Superior temporal gyrus (tissue), 1 donor: ENCODE data around the gene OSBPL5.

ENCODE experiments used
- DNase-seq: peaks from one replicate; pipeline ENCODE4 v3.0.0-alpha.2; 2016; ENCODE audit errors: extremely low spot score

Gene OSBPL5, protein sequence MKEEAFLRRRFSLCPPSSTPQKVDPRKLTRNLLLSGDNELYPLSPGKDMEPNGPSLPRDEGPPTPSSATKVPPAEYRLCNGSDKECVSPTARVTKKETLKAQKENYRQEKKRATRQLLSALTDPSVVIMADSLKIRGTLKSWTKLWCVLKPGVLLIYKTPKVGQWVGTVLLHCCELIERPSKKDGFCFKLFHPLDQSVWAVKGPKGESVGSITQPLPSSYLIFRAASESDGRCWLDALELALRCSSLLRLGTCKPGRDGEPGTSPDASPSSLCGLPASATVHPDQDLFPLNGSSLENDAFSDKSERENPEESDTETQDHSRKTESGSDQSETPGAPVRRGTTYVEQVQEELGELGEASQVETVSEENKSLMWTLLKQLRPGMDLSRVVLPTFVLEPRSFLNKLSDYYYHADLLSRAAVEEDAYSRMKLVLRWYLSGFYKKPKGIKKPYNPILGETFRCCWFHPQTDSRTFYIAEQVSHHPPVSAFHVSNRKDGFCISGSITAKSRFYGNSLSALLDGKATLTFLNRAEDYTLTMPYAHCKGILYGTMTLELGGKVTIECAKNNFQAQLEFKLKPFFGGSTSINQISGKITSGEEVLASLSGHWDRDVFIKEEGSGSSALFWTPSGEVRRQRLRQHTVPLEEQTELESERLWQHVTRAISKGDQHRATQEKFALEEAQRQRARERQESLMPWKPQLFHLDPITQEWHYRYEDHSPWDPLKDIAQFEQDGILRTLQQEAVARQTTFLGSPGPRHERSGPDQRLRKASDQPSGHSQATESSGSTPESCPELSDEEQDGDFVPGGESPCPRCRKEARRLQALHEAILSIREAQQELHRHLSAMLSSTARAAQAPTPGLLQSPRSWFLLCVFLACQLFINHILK

DNA sequence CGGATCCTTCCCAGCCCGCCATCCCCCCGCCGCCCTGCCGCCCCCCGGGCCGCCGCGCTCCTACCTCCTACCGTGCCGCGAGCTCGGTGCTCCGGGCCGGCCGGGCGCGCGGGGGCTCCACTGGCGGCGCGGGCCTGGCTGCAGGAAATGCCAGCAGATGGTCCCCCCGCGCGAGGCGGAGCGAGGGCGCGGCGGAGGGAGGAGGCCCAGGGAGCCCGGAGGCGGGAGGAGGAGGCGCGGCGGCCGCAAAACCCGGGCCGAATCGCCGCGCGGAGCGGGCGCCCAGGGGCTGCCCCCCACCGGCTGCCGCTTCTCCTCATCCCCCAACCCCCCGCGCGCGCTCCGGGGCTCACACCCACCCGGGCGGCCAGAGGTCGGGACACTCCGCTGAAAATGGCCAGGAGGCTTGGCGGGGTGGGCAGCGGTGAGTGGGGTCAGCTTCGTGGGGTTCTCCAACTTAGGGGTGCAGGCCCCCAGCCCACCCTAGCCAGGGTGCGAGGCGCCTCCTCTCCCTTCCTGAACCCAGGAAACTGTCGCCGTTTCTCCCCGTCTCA, at the start of gene OSBPL5:
Gene OSBPL5 (minus strand): TSS at position 159 of the 554 bp plus-strand sequence. CDS start 36,162 bp downstream, outside the sequence.
- peak; percentile 72 for DNase-seq

DNA sequence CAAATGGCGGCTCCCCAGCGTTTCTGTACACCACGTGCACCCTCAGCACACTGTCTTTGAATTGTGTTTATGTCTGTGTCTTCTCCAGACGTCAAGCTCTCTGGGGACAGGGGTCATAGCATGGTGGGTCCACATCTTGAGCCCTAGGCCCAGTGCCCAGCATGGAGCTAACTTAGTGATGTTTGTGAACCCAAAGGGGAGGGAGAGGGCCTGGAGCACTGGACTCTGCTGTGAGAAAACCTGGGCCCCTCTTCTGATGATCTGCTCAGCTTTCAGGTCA, 49.2 kb upstream of the OSBPL5 start:
- no peak for DNase-seq

DNA sequence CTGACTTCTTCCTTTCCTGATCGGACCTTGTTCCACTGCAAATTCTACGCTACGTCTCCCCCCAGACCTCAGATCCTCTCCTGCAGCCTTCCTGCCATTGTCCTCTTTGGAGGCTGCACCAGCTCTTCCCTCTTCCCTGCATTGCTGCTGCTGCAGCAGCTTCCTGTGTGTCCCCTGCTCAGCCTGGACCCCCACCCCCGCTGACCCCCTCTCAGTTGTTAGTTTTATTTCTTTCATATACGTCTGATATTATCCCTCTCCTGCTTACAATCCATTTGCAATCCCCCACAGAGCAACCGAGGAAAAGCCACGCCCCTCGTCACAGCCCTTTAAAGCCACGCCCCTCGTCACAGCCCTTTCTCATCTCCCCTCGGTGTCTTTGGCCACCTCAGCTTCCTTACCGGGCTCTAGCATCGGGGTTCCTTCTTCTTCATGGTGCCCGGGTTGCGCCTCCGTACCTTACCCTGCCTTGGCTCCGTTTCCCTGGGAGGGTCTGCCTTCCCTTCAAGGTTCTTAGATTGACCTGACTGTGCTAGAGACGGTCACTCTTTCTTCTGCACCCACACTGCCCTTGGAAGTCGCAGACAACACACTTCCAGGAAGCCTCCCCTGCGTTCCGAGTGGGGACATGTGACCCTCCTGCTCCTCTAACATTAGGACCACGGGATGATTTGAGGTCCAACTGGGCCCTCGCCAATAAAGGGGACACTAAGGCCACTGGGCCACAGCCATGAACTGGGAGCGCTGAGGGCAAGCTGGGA, 48.7 kb upstream of the OSBPL5 start:
- no peak for DNase-seq

DNA sequence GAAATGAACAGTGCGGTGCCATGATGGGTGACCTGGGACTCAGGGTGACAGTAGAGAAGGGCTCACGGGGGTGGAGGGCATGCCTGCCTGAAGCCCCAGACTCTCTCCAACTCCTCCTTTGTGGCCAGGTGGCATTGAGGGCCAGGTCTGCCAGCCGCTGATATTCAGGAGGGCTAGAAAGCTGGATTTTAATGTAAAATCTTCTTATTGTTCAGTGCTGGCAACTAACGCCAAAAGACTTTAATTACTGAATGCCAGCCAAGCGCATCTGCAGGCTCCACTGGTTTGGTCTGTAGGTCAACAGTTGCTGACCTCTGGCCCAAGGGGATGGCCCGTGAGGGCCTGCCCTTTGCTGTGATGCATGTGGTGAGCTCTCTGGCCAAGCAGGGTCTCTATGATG, 43.2 kb upstream of the OSBPL5 start:
- no peak for DNase-seq

DNA sequence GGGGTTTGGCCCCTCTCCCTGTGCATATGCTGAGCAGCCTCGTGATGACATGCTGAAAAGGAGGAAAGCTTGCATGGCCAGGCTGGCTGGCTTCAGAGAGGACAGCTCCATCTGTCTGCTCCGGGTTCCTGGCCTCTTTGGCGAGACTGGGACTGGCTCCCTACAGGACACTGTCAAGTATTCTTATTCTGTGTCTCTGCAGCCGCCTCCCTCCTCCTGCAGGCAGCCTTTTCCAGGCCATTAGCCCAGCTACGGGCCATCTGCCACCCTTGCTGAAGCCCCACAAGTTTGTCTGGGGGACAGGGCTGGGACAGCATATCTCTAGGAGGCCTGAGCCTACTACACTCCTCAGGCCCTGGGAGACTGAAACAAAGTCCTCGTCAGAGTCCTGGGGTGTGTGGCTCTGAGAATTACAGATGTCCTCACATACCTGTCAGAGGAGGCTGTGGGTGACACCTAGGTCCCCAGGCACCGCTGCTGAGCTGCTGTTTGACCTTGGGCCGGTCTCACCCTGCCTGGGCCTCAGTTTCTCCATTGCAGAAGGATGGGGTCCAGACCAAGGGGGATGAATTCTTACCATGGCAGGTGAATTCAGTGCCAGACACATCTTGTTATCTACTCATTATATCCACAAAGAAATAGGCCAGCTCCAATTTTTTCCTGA, 42.5 kb upstream of the OSBPL5 start:
- DNase-seq: no peak

DNA sequence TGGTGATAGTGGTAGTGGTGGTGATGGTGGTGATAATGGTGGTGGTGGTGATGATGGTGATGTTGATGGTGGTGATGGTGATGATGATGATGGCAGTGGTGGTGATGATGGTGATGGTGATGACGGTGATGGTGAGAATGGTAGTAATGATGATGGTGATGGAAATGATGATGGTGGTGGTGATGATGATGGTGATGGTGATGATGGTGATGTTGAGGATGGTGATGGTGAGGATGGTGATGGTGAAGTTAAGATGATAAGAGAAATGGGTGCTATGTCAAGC, 41.8 kb upstream of the OSBPL5 start:
- no peak for DNase-seq

DNA sequence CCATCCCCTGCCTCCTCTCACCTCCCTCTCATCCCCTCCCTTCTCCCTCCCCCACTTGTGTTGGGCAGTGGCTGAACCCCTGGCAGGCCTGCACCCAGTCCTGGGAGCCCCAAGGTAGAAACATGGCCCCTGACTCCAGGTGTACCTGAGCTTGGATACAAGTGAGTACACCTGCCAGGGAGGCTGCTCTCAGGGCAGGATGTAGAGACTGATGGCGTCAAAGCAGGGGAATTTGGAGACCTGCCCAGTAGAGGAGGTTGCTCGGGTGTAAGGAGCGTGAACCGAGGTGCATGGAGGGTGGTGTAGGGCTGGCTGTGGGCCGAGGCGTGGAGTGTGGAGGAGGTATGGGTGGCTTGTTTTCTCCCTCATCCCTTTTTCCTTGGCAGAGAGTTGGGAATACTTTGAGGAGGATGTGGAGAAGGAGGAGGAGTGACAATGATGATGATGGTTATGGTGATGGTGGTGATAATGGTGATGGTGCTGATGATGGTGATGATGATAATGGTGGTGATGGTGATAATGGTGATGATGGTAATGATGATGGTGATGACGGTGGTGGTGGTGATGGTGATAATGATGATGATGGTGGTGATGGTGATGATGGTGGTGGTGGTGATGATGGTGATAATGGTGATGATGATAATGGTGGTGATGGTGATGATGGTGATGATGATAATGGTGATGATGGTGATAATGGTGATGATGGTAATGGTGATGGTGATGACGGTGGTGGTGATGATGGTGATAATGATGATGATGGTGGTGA, 41.2 kb upstream of the OSBPL5 start:
- DNase-seq: no peak

DNA sequence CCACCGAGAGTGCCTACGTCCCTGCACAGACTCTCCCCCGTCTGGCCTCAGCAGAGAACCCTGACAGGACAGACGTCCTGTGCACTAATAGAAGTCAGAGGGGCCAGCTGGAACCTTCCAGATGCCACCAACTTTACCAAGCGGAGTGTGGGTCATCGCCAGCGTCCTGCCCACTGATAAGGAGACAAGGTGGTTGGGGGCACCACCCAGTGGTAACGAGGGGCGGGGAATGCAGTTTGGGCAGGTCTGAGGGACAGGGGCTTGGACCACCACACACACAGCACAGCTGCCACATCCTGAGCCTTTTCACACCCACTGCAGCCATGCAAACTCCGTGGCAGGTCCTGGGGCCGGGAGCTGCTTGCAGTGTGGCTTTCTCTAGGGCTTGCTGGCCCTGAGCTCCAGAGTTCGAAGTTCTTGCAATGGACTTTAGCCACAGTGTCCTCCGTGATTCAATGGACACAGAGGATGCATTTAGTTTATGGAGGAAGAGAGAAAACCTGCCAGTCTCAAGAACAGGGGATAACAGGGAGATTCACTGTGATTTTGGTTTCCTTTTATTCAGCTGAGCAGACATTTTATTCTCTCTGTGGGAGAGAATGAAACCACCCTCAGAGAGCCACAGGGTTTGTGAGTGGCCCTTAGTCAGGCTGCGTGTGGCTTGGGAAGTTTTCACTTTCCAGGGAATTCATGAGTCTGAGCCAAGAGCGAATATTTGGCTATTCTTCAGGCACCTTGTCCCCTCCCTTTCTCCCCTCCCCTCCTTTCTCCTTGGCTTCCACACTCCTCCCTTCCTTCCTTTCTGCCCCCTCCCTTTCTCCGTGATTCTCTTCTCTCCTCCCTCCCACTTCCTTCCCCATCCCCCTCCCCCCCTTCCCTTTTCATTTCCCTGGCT, 40.4 kb upstream of the OSBPL5 start:
- DNase-seq: no peak

DNA sequence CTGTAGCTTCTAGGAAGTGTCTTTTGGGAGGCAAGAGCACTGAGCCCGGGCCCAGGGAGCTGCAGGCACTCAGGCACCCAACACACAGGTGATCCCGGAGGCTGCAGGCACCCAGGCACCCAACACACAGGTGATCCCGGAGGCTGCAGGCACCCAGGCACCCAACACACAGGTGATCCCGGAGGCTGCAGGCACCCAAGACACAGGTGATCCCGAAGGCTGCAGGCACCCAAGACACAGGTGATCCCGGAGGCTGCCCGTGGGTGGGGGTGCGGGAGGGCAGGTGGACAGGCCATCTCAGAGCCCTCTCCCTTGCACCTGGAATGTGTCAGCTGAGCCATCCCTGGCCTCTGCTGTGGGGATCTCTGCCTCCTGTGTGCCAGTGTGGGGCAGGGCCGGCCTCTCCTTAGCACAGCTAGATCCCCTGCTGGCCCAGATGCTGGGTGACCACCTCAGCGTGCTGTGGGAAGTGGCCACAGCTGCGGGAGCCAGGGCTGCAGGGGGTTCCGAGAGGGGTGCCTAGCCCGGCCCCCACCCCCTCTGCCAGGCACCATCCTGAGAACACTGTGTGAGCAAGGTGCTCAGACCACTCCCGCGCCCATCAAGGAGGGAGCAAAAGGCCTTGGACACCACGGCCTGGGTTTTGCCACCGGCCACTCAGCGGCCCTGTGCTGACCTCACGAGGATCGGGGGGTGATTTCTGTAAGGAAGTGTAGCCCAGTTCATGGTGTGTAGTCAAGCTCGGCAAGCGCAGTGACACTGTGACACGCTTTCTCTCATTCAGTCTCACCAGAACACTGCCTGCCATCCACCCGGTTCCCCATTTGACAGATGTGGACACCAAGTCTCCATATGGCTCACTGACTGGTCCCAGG, 39.3 kb upstream of the OSBPL5 start:
- DNase-seq: no peak

DNA sequence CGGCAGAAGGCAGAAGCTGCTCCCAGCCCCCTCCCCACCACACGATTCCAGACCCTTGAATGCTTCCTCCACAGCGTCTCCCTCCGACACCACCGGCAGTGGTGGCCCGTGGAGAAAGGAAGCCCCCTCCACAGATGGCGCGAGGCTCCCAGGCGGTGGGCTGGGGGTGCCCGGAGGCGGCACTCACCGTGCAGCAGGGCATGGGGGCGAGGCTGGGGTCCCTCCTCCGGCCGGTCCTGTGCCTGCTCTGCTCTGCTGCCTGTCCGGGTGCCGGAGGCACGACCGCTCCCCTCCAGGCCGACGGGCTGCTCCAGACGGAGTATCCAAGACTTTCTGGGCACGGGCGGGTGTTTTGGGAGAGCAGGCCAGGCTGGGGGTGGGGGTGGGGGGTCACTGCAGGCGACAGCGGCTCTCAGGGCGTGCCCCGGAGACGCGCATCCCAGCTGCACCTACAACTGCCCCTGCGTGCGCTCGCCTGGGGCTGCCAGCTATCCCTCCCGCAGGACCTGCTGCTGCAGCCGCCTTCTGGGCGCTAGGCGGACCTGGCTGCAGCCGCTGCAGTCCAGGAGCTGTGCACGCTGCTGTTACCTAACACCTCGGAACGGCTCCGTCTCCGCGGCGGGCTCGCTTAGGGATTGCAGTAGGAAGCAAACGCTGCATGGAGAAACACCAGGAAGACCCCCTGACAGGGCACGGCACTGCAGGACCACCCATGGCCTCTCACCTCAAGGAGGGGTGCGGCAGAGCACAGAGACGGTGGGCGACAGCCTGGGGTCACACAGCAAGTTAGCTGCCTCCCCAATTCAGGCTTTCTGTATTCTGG, 38.3 kb upstream of the OSBPL5 start:
- DNase-seq: no peak

DNA sequence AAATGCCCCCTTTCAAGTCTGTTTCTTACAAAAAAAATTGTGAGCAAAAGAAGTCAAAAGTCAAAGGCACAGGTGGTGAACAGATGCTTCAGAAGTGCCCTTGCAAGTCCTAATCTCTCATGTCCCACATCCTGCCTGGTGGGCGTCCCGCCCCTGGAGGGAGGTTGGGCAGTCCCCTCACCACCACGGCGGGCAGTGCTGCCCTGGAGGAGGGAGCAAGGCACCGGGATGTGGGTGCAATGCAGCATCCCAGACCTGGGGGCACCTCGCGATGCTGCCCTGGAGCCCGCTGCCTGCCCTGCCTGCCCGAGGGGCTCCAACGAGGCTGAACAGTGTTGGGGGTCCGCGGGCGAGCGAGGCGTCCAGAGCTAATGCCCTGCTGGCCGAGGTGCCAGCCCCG, 37.6 kb upstream of the OSBPL5 start:
- DNase-seq: no peak

DNA sequence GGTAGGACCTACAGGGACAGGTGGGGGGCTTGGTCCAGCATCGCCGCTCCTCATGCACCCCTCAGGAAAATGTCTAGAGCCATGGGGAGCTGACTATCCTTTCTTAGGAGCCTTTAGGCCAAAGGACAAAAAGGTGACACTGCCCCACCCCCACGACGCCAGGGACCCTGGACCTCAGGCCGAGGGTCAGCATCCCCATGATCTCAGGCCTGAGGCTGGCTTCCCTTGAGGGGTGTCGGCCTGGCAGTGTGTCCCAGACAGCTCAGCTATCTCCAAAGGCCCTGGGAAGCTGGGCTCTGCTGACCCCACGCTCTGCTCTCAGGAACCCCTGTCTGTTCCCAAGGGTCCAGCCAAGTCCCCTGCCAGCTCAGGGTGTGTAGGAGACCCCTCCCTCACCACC, 37.2 kb upstream of the OSBPL5 start:
- no peak for DNase-seq

DNA sequence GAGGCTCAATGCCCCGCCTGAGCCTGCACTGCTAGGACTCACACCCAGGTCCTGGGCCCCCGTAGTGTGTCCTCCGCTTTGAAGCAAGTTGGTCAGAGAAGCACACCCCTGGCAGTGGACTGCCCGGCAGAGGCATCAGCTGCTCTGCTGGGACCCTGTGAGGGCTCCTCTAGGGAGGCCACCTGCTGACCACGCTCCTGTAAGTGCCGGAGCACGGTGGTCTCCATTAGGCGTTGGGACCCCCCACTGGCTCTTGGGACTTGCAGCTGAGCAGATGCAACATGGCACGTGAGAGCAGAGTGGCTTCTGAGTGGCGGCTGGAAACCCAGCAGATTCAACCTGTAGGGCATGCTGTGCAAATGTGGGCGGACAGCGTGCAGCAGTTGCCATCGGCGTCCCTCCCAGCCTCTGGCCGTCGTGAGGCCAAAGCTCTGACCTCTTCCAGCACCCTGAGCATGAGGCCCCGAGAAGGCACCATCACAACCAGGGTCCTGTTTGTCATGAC, 36.6 kb upstream of the OSBPL5 start:
- no peak for DNase-seq

DNA sequence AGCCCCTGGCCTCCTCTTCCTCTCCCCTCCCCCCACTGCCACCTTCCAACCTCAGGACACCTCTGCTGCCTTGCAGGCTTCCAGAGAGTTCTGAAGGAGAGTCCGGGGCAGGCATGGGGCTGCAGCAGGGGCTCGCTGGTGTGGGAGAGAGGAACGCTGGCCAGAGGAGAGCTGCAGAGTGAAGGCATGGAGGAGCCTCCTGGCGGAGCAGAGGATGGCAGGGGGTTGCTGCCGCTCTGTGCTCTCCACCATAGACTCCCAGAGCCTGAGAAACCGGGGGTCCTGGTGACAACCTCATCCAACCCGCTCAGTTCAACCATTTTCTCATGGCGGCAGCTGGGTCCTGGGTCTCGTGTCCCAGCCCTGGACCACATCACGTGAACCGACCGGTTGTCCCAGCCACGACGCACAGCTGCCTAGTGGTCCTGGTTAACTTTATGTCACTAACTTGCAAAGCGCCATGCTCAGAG, 36.0 kb upstream of the OSBPL5 start:
- DNase-seq: no peak

DNA sequence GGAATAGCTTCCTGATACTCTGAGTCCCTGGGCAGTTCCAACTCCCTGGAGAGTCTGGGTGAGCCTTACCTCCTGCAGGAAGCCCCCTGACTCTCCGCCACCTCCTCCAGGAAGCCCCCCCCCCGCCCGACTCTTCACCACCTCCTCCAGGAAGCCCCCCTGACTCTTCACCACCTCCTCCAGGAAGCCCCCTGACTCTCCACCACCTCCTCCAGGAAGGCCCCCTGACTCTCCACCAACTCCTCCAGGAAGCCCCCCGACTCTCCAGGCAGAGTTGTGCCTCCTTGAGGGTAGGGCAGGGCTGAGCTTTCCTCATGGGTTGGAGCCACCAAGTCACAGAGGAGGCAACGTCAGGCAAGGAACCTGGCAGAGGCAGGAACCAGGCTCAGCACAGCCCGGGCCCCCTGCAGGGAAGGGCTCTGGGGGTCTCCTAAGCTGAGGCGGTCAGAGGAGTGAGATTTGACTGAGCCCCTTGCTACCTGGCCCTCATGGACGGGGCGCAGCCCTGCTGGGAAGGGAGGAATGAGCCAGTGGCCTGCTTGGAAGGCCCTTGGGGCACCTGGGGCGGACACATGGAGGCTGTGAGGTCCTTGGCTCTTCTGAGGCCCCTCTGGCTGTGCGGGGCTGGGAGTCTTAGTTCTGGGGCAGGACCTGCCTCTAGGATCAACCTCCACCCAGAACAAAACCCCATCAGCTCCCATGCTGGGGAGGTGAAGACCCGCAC, 35.4 kb upstream of the OSBPL5 start:
- no peak for DNase-seq

DNA sequence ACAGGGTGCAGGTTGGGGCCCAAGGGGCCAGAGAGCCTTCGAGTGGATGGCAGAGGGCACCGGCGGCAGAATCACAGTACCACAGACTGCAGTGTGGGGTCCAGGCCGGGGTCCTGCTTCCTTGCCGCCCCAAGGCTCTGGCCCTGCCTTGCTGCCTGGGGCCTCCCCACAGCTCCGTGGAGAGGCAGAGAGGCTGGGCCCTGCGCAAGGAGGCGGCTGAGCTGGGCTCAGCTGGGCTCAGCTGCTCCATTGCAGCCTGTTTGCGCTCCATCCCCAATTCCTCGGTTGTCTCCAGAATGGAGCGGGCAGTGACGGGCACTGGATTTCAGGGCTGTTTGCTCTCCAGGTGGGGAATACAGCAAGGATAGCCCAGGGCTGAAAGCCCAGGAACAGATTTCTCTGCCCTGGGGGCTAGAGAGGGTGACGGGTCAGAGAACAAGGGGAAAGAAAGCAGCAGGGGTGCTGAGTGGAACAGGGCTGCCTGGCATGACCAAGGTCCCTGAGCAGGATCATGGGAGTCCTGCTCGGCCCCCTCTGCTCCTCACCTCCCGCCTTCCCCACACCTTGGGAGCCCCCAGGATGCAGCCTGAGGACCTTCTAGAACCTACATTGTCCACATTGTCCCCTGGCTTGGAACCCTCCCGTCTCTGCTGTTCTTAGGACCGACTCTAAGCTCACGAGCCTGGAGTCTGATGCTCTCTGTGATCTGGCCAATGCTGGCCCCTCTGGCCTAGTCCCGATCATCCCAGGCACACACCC, 34.6 kb upstream of the OSBPL5 start:
- no peak for DNase-seq
